ENCODE results near the gene SPACA4.

The SPACA4 gene

DNA sequence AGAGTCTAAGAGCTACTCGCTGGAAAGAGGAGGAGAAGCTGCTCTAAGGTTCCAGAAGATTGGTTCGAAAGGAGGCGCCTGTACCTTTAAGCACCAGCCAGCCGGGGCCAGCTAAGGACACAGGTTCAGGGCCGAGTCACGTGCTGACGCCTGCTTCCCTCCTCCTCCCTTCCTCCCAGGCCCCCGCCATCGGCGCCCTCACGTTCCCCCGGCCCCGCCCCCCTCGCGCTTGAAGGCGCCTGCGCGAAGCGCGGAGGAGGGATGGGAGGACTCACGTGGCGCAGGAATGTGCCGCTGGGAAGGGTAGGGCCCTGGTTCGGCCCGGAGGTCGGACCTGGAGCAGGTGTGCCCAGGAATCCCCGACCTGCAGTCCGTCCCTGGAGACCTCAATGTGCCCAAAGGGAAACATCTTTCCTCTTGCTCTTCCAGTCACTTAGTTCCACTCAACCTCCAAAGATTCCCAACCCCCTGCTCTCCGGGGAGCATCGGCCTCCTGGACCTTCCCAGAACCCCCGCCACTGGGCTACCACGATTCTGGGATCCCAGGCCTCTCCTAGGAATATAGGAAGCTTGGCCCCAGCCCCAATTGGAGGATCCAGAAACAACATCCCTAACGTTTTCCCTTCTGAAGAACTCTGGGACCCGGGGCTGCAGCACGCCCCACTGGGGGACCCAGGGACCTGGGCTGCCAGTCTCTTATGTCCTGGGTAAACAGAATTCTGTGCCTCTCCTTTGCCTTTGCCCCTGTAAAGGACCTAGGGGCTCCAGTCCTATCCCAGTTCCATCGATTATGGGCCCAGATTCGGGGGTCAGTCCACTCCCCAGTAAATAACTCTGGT is 28.1 kb downstream of the SPACA4 start:
- peak; percentile 92 for DNase-seq

DNA sequence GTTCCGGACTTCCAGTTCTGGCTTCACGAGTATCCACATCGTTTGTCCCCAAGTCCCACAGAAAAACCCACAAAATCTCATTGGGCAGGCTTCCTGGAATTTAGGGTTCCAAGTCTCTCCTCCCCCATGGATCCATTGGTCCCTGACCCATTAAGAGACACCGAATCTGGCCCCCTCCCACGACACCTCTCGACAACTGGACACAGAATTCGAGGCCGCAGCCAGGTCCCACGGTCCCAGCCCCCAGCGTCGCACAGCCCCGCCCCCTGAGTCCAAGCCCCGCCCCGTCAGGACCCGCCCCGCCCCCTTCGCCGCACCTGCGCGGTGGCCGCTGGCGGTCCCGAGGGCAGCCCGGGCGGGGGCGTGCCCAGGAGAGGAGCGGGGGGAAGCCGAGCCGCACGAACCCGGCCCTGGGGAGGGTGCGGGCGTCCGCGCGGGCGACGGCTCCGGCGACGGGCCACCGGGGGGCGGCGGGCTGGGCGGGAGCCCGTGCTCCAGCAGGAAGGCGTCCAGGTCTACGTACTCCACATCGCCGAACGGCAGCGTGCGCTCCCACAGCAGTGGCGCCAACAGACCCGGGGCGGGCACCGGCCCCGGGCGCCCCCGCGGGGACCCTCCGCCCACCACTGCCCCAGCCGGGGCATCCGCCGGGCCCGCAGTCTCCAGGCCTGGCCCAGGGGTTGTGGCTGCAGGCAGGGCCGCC is 28.9 kb downstream of the SPACA4 start:
- DNase-seq, result peak; percentile 31

DNA sequence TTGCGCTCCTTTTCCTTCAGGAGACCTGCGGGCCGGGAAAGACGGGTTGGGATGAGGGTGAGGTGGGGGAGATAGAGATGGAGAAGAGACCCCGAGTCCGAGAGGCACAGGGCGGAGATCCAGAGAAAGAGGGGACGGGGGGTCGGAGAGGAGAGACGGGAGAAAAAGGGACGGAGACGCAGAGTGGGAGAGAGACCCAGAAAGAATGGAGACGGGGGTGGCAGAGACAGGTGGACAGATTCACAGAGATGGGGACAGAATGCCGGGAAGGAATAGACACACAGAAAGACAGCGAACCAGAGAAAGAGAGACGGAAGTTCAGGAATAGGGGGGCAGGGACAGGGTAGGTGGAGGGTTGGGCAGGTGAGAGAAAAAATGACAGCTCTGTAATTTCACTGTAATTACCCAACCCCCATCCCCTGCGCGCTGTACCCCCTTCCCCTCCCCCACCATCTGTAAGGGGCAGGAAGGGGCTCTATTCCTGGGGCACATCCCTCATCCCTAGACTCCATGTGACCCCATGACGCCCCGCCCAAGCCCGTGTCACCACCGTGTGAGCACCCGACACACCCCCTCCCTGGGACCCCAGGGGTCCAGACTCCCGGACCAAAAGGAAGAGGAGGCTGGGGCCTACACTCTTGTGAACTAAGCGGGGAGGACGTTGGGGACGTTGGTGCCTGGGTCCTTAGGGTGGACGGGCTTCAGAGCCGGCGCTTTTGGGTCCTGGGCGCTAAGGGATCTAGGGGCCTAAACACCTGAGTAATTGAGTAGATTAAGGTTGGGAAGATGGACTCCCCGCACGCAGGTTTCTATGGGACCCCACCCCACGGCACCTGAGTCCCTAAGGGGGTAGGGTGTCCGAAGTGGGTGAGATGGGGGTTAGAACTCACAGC is 29.7 kb downstream of the SPACA4 start:
- DNase-seq, result no peak

DNA sequence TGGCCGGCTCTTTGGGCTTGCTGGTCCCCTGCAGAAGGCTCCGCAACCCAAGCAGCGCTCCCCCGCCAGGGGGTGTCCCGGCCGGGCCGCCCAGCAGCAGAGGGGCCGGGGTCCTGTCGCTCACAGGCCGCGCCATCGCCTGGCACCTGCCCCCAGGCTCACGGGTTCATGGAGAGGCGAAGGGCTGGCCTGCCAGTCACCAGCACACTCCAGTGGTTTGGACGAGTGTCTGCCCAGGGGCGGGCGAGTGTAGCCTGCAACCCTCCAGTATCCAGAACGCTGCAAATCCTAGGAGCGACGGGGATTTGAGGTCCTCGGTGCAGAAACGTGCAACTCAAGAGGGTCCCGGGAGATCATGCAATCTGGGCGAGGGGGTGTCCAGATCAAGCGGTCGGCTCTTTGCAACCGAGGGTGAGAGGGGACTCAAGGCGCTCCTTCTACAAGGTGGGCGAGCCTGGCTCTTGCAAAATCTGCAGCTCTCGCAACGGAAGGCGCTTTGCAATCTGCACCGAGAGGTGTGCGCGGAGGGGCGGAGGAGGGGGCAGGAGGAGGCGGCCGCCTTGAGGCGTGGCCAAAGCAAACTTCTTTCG is 30.4 kb downstream of the SPACA4 start, which contains the start of gene DBP:
DBP (minus strand) TSS at position 521 of the 590 bp plus-strand sequence; CDS start at position 136, 385 bp downstream.
- DNase-seq, result no peak

DNA sequence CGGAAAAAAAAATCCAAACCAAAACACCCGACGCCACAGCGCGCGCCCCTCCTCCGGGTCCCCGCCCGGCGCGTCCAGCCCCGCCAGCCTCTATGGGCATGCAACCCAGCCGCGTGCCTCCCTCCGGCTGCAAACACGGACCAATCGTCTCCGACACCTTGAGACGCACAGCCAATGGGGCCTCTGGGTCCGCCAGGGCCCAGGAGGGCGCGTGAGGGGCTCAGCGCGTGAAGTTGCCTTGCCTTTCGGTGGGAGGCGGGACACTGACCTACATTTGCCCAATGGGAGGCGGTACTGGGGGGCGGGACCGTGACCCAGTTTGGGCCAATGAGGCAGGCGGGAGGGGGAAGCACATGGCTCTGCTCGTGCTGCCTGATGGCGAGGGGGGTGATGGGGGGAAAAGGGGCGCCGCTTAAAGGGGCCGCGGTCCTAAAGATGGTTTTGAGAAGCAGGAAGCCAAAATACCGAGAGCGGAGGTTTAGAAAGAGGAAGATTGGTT is 31.0 kb downstream of the SPACA4 start:
- peak; percentile 99 for DNase-seq

DNA sequence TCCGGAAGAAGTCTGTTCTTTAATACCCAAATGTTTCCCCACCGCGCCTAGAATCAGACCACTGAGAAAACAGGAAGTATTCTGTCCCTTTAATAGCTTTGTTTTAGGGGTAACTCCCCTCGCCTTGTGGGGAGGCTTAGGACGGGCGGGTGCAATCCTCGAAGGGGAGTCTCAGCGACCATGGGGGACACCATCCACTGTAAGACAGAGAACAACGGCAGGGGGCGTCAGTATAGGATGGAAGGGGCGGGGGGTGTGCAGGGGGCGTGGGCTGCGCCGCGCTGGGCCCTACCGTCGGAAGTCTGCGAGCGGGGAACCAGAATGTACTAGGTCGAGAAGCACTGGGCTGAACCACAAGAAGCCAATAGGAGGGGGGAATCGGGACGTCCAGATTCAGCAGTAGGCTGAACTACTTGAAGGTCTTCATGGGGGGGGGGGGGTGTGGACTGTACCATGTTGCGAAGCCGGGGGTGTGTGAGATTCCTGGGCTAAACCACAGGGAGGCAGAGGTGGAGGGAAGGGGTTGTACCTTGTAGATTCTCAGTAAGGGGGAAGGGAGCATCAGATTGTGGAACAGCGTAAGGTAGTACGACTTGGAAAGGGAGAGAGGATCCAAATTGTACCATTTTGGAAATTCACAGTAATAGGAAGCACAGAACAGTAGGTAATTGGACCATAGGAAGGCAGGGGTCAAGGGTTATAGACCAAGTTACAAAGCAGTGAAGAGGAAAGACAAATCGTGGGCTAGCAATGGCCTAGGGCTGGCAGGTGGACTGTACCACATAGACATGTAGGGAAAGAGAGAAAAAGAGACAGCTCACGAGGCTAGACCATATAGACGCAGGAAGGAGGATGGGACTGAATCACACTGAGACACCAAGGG is 31.6 kb downstream of the SPACA4 start:
- peak; percentile 92 for DNase-seq

DNA sequence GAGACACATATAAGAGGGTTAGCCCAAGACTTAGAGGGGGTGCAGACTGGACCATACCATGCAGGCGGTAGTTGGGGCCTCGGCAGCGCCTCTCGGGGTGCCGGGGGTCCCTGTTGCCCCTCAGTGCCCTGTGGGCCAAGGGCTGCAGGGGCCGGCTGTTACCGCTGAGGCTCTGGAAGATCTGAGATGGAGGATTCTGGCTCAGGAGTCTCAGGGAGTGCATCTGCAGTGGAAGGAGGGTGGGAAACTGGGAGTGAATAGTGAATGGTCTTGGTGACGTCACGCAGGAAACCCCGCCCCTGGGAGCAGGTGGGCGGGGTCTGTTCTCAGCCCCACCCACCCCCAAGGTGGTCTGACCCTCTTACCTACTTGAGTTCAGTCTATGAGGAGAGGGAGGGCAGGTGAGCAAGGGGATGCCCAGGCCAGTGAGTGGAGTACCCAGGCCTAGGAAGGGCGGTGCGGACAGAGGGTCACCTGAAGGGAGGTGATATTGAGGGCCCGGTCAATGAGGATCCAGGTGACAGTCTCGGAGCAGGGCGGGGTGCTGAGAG is 32.4 kb downstream of the SPACA4 start:
- DNase-seq, result no peak

DNA sequence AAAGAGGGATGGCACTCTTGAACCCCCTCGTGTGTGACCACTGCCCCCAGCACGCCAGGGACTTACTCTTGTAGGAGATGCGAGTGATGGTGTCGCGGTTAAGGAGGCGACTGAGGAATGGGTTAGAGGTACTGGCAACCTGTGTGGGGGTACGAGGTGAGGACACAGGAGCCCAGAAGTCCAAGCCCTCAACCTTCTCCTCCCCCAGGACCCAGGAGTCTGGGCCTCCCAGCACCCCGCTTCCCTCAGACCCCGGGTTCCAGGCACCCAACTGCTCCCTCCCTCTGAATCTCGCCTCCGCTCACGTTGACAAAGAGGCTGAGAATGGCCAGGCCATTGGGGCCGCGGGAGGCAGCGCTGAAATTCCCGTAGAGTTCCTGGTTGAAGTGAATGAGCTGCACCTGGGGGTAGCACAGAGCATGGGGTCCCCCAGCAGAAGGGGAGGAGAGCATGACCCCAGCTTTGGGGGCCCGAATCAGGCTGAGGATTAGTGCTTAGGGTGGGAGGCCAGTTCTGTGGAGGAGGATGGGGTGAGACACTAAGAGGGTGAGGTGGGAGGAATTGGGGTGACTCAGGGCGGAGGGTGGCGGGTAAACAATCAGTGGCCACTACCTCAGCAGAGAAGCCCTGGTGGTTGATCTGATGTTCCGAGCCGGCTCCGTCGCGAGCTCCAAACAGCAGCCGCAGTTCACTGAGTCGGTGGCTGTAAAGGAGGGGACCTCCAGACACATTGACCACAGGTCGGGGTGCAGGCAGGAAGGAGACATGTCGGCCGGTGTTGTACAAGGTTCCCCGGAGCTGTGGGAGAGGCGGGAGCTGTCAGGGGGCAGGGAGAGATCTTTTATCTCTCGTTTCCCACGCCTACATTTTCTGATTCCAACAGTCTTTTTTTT is 33.2 kb downstream of the SPACA4 start:
- DNase-seq, result no peak

DNA sequence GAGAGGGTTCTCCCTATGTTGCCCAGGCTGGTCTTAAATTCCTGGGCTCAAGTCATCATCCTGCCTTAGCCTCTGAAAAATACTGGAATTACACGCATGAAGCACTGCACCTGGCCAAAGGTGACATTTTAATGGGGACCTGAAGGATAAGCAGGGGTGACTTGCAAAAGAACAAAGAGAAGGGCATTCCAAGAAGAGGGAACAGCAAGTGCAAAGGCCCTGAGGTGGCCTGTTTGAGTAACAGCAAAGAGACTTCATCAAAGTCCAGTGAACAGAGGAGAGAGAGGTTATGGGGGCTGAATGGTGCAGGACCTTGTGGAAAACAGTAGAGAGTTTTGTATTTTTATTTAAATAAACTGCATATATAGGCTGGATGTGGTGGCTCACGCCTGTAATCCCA is 35.3 kb downstream of the SPACA4 start:
- no peak for DNase-seq

DNA sequence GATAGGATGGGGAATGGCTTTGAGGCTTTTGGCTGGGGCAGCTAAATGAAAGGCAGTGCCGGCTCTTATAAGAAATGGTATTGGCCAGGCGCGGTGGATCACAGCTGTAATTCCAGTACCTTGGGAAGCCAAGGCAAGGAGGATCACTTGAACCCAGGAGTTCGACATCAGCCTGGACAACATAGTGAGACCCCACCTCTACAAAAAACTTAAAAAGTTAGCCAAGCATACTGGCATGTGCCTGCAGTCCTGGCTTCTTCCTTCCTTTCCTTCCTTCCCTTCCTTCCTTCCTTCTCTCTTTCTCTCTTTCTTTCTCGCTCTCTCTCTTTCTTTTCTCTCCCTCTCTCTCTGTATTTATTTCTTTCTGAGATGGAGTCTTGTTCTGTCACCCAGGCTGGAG is 36.3 kb downstream of the SPACA4 start:
- DNase-seq, result no peak

DNA sequence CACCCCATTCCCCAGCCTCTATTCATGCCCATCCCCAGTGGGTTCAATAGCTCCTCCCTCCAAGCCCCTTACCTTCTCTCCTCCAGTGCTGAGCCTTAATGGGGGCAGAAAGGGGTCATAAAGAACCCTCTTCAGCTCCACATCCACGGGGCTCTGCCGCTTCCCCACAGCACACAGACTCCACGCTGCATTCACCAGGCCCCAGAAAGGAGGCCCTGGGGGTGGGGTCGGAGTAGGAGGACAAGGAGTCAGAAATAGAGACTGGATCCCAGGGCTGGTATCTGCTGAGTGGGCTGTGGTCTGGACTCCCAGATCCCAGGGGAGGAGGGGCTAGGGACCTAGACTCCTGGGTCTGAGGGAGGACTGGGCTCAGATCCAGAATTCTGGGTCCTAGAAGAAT is 37.8 kb downstream of the SPACA4 start:
- no peak for DNase-seq

DNA sequence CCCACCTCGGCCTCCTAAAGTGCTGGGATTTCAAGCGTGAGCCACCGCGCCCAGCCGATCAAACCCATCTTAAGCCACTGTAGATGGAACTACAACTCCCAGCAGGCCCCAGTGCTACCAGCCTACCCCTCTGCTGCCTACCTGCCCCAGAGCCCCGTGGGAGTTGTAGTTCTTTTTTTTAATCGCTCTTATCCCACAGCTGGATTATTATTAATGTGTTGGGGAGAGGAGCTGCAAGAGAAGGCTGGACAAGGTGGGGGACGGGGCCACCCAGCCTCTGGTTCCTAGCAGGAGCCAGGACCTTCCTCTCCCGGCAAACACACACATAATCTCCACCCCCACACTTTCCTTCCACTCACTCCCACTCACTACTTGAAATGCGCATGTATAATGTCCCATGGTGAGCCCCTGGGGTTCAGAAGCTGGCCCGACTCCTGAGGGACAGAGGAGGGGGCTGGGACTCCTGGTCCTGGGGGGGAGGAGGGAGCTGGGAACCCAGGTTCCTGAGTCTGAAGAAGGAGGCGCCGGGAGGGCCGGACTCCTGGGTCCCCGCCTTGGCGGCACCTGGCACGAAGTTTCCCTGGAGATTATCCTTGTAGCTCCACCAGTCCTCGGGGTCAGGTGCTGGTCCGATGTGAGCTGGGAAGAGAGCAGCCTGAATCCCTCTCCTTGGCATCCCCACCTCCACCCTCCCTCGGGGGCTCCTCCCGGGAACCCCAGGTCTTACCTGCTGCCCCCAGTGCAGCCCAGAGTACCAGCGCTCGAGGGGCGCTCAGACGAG is 38.5 kb downstream of the SPACA4 start:
- peak; percentile 66 for DNase-seq

DNA sequence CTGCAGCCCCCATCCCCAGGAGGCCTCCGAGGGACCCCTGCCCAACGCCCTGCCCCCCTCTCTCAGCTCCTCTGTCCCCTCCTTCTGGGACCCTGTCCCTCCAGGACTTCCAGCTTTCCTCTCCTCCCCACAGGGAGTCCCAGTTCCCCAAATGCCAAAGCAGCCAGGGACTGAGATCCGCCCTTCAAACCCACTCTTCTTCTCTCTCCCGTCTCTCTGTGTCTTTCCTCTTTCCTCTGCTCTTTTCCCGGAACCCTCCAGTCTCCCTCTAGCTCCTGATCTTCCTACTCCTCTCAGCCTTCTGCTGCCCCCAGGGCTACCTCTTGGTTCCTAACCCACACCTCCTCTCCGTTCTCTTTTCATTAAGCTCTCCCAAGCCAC is 39.1 kb downstream of the SPACA4 start:
- no peak for DNase-seq

DNA sequence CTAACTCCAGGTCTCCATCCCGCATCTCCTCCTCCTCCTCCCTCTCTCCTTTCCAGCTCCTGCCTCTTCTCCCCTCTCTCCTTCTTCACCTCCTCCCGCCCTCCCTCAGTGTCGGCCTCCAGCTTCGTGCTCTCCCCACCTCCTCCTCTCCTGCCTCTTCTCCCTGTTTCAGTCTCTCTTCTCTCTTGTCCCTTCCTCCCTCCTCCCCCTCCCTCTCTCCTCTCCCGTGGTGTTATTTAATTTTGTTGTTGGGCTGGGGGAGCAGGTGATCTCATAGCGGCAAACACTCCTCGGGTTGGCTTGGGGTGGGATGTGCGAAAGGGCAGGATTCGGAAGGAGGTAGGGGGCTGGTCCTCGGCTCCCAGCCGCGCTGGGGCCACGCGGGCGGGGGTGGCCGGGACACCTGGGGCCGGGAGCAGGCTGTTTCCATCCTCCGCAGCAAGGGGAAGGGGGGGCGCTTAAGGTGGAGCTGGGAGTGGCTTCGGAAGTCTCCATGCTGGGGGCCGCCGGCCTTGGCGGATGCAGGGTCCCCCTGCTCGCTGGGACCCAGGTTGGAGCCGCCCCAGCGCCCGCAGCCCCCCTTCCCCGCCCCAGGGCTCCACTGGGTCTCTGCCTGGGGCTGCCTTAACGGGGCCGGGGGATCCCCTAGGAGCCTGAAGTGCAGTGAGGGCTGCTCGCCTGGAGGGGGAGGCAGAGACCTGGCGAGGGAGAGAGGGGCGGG is 39.6 kb downstream of the SPACA4 start, which contains the start of gene CA11:
CA11 (minus strand) TSS at position 187 of the 721 bp plus-strand sequence. CDS start 555 bp downstream, outside the sequence.
- DNase-seq, result peak; percentile 80

DNA sequence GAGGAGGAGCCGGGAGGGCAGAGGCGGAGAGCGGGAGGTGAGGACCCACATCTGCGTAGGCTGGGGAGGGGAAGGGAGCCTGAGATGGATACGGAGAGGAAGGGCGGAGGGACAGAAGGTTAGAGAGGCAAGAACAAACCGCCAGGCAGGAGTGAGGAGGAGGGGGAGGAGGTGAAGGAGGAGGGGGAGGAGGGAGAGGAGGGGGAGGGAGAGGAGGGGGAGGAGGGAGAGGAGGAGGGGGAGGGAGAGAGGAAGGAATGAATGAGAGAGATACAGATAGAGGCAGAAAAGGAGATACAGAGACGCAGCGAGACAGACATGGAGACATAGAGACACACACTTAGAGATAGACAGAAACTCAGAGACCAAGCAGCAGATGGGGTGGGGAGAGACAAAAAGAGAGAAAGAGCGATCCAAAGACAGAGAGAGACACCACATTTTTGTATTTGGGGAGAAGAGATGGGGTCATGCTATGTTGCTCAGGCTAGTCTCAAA is 40.2 kb downstream of the SPACA4 start:
- DNase-seq, result no peak

DNA sequence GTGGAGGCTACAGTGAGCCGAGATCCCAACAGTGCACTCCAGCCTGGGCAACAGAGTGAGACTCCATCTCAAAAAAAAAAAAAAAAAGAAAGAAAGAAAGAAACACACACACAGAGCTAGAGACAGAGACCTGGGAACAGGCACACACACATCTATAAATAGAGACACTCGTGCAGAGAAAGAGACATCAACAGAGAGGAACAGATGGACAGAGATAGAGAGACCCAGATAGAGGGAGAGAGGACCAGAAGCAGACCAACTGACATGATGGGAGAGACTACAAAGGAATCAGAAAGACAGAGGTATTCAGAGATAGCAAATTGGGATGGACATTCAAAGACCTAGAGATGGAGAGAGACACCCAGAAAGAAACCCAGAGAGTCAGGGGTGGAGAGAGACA is 41.6 kb downstream of the SPACA4 start:
- no peak for DNase-seq

DNA sequence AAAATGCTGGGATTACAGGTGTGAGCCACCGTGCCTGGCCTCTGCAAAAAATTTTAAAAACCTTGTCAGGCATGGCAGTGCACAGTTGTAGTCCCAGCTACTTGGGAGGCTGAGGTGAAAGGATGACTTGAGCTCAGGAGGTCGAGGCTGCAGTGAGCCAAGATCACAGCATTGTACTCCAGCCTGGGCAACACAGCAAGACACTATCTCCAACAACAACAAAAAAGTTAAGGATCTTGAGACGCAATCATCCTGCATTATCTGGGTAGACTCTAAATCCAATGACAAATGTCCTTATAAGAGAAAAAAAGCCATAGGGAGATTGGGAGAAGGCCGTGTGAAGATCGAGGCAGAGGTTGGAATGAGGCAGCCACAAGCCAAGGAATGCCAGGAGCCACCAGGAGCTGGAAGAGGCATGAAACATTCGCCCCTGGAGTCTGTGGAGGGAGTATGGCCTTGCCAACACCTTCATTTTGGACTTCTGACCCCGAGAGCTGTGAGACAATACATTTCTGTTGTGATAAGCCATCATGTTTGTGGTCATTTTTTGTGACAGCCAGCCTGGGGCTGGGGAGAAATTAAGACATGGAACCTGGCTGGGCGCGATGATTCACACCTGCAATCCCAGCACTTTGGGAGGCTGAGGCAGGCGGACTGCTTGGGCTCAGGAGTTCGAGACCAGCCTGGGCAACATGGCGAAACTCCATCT is 44.6 kb downstream of the SPACA4 start:
- no peak for DNase-seq
